Astrocyte of the hippocampus (primary cell): ENCODE measurements around the gene ABCC4.

Source experiments
- DNase-seq: peaks from one replicate; pipeline ENCODE4 v3.0.0; 2011; ENCODE audit warnings: low read depth, low spot score

ABCC4 gene

GRCh38 chr13:95260031-95260525, 41.2 kb downstream of the ABCC4 start:
- no peak for DNase-seq

- DNase-seq, result no peak
Observed at GRCh38 chr13:95258619-95259194, 42.5 kb downstream of the ABCC4 start.

DNA sequence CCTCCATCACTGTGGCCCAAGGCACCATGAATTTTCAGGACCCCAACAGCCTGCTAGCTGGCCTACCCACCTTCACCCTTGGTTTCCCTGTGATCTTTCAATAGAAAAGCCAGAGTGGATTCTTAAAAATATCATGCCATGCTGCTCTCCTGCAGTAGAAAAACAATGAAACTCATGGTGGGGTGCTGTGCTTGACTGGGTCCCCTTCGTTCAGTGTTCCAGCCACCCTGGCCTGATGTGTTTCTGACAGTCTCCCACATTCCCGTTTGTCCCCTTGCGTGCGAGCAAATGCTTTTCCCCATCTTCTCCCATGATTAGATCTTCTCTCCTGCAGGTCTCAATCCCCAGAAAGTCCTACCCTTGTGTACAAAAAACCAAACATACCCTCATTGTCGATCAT, 43.2 kb downstream of the ABCC4 start:
- DNase-seq, result no peak

DNA sequence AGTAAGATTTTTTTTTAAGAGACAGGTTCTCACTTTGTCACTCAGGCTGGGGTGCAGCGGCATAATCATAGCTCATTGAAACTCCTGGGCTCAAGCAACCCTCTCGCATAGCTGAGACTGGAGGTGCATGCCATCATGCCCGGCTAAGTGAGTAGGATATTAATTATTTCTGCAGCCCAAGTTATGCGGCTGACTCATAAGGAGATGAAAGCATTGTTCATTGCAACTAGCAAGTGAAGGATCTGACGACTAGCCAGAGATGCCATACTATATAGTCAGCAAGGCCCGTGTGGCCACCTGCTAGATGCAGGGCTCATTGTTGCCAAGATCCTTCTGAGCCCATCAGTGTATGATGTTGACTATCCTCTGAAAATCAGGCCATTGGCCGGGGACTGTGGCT, 45.2 kb downstream of the ABCC4 start:
- peak; percentile 96 for DNase-seq

- no peak for DNase-seq
Observed at GRCh38 chr13:95255072-95255732, 46.0 kb downstream of the ABCC4 start.

DNA sequence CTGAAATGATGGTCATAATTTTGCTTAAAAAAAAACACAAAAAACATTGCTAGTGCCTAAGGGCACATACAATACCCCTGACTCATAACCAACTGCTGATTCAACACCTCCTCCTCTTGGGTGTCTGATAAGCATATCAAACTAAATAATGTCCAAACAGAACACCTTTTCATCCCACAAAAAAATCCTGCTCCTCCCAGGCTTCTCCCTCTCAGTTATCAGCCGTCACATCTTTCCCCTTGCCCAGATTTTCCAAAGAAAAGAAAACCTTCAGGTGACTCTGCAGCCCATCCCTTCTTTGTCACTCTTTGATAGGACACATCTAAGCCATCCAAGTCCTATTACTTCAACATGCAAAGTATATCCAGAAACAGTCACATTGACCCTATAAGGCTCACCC, 46.9 kb downstream of the ABCC4 start:
- peak; percentile 31 for DNase-seq

- no peak for DNase-seq
Observed at GRCh38 chr13:95253033-95253432, 48.2 kb downstream of the ABCC4 start.

DNA sequence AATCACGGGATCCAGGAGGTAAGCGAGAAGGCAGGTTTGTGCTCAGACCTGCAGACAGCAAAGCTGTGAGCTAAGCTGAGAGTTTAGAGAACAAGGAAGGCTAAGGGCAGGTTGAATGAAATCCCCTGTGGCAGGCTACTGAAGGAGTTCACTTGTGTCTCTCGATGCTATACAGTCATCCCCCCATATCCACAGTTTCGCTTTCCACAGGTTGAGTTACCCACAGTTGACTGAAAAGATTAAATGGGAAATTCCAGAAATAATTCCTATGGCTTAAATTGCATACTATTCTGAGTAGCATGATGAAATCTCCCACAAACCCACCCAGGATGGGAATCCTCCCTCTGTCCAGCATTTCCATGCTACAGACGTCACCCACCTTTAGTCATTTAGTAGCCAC, 49.6 kb downstream of the ABCC4 start:
- DNase-seq, result peak; percentile 17

DNA sequence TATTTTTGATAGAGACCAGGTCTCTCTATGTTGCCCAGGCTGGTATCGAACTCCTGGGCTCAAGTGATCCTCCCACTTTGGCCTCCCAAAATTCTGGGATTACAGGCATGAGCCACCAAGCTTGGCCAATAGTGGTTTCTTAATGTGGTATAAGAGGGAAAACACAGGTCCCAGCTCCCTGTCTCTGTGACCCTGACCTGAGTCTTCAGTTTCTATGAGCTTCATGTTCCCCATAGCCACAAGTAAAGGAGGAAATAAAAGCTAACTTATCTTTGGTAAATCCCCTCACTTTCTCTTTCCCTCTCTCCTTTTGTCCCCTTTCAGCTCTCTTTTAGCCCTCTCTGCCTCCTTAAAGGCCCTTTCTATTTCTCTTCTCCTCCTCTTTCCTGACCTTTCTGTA, 50.3 kb downstream of the ABCC4 start:
- no peak for DNase-seq

GRCh38 chr13:95248953-95249352, 52.3 kb downstream of the ABCC4 start:
- no peak for DNase-seq

DNA sequence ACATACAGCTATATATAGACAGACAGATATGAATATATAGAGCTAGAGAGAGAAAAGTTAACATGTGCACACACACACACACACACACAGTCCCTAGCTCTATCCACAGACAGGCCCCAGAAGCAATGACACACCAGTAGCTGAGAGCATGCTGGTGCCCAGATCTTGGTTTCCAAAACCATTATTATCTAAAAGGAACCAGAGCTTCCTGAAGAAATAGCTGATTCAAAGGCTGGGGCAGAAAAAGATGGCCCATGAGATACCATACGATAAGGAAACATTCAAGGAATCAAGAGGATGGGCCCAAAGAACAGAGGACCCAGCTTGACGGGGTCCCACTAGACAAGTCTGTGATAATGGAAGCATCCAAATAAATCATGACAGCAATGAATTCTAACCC, 53.4 kb downstream of the ABCC4 start:
- DNase-seq, result no peak

DNA sequence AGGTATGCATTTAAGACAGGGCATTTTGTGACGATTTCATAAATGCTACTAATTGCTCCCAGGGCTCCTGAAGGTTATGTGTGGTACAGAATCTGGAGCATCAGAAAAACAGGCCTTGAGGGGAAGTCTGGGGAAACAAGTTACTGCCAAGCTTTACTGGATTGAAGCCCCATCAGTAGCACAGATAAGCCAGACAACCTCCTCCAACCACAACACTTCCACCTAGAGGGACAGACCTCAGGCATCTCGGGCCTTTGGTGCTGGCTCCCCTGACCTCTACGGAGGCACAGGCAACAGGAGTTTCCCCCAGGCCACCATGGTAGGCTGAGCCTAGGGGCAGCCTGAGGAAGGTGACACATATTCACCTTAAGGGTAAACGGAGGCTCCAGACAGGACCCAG, 54.1 kb downstream of the ABCC4 start:
- DNase-seq, result no peak

DNA sequence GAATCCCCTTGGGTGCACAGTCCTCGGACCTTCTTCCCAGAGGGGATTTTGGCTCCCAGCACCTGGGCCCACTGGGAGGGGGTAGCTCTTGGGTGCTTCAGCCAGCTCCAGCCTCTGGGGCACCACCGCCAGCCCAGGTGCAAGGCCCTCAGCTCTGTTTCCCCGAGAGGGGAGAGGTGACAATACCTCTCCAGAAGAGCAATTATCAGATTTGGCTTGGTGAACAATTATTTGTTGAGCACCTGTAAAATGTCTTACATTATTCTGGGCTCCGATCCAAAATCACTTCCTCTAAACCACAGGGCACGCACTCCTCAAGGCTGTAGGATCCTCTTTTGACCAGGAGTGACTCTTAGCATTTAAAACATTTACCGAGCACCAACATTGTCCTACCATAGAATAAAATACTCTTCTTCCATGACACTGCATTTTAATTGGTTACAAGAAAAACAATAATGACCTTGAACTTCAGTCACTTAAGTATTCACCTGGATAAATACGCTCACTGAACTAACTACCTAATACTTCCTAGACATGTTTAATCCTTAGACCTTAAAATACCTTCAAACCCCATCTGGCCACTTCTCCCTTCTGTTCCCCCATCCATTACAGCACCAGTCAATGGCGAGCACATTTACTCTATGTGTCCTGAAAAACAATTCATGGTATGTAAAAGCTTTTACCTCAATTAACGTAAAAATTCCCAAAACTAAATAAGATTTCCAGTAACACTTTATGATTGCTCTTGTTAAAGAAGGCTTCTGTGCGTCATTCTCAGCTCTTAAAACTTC, 54.8 kb downstream of the ABCC4 start:
- no peak for DNase-seq

GRCh38 chr13:95245071-95245470, 56.2 kb downstream of the ABCC4 start:
- DNase-seq, result no peak

DNA sequence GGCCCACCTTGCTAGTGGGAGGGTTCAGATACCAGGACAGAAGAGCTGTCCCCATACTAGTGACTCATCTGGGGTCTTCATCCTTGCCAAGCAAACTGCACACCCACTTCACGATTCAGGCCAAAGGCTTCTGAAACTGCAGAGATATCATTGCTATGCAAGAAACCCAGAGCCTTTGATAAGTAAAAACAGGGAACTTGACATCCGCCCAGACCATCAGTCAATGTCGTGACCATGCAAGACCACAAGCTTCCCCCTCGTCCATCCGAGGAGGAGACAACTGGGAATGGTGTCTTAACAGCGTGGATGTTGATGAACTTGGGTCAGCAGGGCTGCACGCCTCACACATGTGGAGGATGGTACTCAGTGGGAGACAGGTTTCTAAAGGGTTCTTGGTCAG, 58.0 kb downstream of the ABCC4 start:
- DNase-seq, result peak; percentile 14

DNA sequence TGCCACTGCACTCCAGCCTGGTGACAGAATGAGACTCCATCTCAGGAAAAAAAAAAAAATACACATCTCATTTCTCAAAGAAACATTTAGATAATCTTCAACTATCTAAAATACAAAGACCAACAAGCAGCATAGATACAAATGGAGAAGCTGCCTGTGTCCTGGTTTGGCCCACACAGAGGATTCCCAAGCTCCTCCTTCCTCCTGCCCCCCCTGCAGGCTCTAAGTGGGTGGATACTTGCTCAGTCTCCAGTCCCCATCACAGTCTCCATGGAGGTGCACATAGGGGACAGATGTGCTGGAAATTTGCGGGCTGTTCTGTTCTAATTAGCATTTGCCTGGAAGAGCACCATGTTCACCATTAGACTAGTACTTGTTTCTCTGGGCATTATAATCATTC, 59.9 kb downstream of the ABCC4 start:
- no peak for DNase-seq

DNA sequence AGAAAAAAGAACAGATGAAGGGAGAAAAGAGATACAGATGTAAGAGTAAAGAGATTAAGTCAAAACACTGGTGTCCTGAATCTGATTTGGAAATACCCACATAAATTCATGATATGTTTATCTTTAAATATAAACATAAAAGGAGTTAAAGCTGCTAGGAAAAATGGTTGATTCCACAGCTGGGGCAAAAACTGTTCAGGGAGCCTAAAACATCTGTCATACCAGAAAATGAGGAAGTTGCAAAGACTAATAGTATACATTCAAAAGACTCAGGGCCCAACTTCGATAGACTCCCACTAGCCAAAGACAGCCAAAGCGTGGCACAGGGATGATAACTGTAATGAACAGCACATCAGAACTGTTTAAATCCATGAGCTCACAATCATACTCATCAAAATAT, 62.0 kb downstream of the ABCC4 start:
- no peak for DNase-seq

GRCh38 chr13:95237310-95237870, 63.9 kb downstream of the ABCC4 start:
- no peak for DNase-seq

GRCh38 chr13:95236774-95237173, 64.5 kb downstream of the ABCC4 start:
- DNase-seq, result no peak

DNA sequence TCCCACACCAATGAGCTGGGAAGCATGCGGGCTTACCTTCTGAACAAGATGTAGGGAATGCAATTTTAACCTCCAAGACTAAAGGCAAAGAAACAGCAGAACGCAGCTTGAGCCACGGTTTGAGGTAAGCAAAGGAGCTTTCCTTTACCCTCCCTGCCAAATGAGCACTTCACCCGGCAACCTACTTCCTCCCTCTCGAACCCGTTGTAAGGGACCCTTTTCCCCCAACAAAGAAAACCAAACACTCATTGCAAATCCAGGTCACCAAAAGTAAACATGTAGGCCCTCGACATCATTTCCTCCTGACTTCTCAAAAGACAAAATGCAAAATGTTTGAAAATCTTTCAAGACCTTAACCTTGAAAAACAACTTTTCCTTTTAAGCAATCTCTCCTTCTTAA, 65.3 kb downstream of the ABCC4 start:
- DNase-seq, result no peak

- peak; percentile 15 for DNase-seq
Observed at GRCh38 chr13:95235199-95235756, 66.0 kb downstream of the ABCC4 start.

GRCh38 chr13:95234242-95234641, 67.0 kb downstream of the ABCC4 start:
- DNase-seq, result no peak
